Suprapubic skin (tissue), 3 donors: ENCODE data around the gene CCSER1.

Experiments
- CTCF ChIP-seq, 2 donors: fragments of 200-600 bp in 1 of 2; fragments of 450-650 bp in 1 of 2; sonication (generic) in 1 of 2; IDR thresholded peaks; one replicate each; pipeline ENCODE4 v1.5.1; 2016 to 2019; ENCODE audit warnings: antibody characterized with exemption in 2 of 2, mild to moderate bottlenecking in 1 of 2, moderate library complexity in 1 of 2
- POLR2A ChIP-seq, 2 donors: fragments of 450-650 bp; IDR thresholded peaks; one replicate each; pipeline ENCODE4 v1.6.1; 2017; ENCODE audit warnings: antibody characterized with exemption in 2 of 2, mild to moderate bottlenecking in 2 of 2, moderate library complexity in 2 of 2

GRCh38 chr4:90299373-90299772, 172.2 kb downstream of the CCSER1 start:
- TF ChIP-seq CTCF (IDR thresholded peaks at IDR 0.05) (no peak), POLR2A (IDR thresholded peaks at IDR 0.05) (no peak)
